ENCODE measurements around the gene HELZ.

GRCh38 chr17:67044016-67044772 is 200.8 kb downstream of the HELZ start, which contains the start of gene CACNG1:
- TF ChIP-seq CTCF (IDR thresholded peaks at IDR 0.05 in 2 of 3, conservative IDR thresholded peaks at IDR 0.05 in 1 of 3; ENCODE audit: borderline replicate concordance in 1 of 3, insufficient read depth in 1 of 3, low read depth in 2 of 3, low read length in 2 of 3) = no peak
- TF ChIP-seq EGR1 (IDR thresholded peaks at IDR 0.05; ENCODE audit: low read depth) = no peak
- no peak for TF ChIP-seq ATF3 (IDR thresholded peaks at IDR 0.05)
- no peak for TF ChIP-seq TCF7L2 (IDR thresholded peaks at IDR 0.05; ENCODE audit: borderline replicate concordance, extremely low read depth, insufficient read depth, insufficient read length)
- TF ChIP-seq CEBPB (IDR thresholded peaks at IDR 0.05; ENCODE audit: low read depth) = no peak
- TF ChIP-seq EZH2 (IDR thresholded peaks at IDR 0.05) = no peak
- TF ChIP-seq POLR2AphosphoS5 (IDR thresholded peaks at IDR 0.05; ENCODE audit: low read depth, low read length) = no peak
- TF ChIP-seq SRF (IDR thresholded peaks at IDR 0.05; ENCODE audit: low read depth) = no peak
- TF ChIP-seq ZFX (IDR thresholded peaks at IDR 0.05) = no peak
- no peak for TF ChIP-seq REST (IDR thresholded peaks at IDR 0.05; ENCODE audit: low read depth)
- TF ChIP-seq ZNF274 (IDR thresholded peaks at IDR 0.05; ENCODE audit: low read depth, low read length) = no peak
